Measurements from ENCODE around the gene HIRIP3. TPM values are rescaled to one million over a fixed set of nuclear protein-coding genes. Genes with fewer than 3 reads are reported as not detected.

Gene HIRIP3
- total and polyA plus RNA-seq, 2 experiments from 2014 or later = 10.4 to 18.5 TPM

GRCh38 chr16:29971304-29971703 lies 24.1 kb downstream of the HIRIP3 start:
- Histone ChIP-seq H3F3A (replicated peaks; ENCODE audit: low read depth) (peaks cover 23% of the 10 kb centered on the region; the same call in 1 of the 2 replicates), H3K27me3 (ENCODE audit: insufficient read depth) (peaks cover 16% of the 10 kb centered on the region), H3K4me1 (ENCODE audit: insufficient read depth) (peaks cover 17% of the 10 kb centered on the region), H3K36me3 (ENCODE audit: insufficient read depth) (peaks cover 14% of the 10 kb centered on the region), H3K4me3 (no peak overlapping the region), H3K4me2 (no peak overlapping the region), H3K9me2 (ENCODE audit: insufficient read depth) (peaks cover 4% of the 10 kb centered on the region; the same call in 1 of the 2 replicates), H3K79me2 (replicated peaks; ENCODE audit: insufficient read depth) (peaks cover 23% of the 10 kb centered on the region), H2AFZ (no peak overlapping the region), H3K27ac (ENCODE audit: low read depth) (no peak overlapping the region), H4K20me1 (replicated peaks; ENCODE audit: insufficient read depth) (peaks cover 11% of the 10 kb centered on the region)
- Mint-ChIP-seq H3K27me3 (ENCODE audit: insufficient read depth, low read depth, poor library complexity) (peaks cover 18% of the 10 kb centered on the region), H3K36me3 (ENCODE audit: low read depth) (peaks cover 41% of the 10 kb centered on the region), H3K9me3 (peaks cover 21% of the 10 kb centered on the region), H3K4me1 (peaks cover 17% of the 10 kb centered on the region), H3K27ac (no peak overlapping the region), H3K4me3 (no peak overlapping the region)
- TF ChIP-seq NANOG (IDR thresholded peaks at IDR 0.05; ENCODE audit: borderline replicate concordance) = no peak
- TF ChIP-seq STAT1 (IDR thresholded peaks at IDR 0.05; ENCODE audit: unreplicated experiment) = no peak
- no peak for TF ChIP-seq CTCF (conservative IDR thresholded peaks at IDR 0.05; ENCODE audit: low read depth in 2 of 2)
- TF ChIP-seq, protein P1, sequence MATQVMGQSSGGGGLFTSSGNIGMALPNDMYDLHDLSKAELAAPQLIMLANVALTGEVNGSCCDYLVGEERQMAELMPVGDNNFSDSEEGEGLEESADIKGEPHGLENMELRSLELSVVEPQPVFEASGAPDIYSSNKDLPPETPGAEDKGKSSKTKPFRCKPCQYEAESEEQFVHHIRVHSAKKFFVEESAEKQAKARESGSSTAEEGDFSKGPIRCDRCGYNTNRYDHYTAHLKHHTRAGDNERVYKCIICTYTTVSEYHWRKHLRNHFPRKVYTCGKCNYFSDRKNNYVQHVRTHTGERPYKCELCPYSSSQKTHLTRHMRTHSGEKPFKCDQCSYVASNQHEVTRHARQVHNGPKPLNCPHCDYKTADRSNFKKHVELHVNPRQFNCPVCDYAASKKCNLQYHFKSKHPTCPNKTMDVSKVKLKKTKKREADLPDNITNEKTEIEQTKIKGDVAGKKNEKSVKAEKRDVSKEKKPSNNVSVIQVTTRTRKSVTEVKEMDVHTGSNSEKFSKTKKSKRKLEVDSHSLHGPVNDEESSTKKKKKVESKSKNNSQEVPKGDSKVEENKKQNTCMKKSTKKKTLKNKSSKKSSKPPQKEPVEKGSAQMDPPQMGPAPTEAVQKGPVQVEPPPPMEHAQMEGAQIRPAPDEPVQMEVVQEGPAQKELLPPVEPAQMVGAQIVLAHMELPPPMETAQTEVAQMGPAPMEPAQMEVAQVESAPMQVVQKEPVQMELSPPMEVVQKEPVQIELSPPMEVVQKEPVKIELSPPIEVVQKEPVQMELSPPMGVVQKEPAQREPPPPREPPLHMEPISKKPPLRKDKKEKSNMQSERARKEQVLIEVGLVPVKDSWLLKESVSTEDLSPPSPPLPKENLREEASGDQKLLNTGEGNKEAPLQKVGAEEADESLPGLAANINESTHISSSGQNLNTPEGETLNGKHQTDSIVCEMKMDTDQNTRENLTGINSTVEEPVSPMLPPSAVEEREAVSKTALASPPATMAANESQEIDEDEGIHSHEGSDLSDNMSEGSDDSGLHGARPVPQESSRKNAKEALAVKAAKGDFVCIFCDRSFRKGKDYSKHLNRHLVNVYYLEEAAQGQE (IDR thresholded peaks at IDR 0.05; ENCODE audit: unreplicated experiment) = no peak
- TF ChIP-seq EZH2phosphoT487 (IDR thresholded peaks at IDR 0.05; ENCODE audit: unreplicated experiment) = no peak
- no peak for TF ChIP-seq JUNB (IDR thresholded peaks at IDR 0.05; ENCODE audit: unreplicated experiment)
- no peak for TF ChIP-seq ZNF331 (CRISPR knock-in tag; IDR thresholded peaks at IDR 0.05; ENCODE audit: low read depth)
- no peak for TF ChIP-seq POLR2AphosphoS5 (IDR thresholded peaks at IDR 0.05; ENCODE audit: low read depth)
- no peak for TF ChIP-seq EZH2 (IDR thresholded peaks at IDR 0.05; ENCODE audit: low read depth, unreplicated experiment)
- TF ChIP-seq, protein P2, sequence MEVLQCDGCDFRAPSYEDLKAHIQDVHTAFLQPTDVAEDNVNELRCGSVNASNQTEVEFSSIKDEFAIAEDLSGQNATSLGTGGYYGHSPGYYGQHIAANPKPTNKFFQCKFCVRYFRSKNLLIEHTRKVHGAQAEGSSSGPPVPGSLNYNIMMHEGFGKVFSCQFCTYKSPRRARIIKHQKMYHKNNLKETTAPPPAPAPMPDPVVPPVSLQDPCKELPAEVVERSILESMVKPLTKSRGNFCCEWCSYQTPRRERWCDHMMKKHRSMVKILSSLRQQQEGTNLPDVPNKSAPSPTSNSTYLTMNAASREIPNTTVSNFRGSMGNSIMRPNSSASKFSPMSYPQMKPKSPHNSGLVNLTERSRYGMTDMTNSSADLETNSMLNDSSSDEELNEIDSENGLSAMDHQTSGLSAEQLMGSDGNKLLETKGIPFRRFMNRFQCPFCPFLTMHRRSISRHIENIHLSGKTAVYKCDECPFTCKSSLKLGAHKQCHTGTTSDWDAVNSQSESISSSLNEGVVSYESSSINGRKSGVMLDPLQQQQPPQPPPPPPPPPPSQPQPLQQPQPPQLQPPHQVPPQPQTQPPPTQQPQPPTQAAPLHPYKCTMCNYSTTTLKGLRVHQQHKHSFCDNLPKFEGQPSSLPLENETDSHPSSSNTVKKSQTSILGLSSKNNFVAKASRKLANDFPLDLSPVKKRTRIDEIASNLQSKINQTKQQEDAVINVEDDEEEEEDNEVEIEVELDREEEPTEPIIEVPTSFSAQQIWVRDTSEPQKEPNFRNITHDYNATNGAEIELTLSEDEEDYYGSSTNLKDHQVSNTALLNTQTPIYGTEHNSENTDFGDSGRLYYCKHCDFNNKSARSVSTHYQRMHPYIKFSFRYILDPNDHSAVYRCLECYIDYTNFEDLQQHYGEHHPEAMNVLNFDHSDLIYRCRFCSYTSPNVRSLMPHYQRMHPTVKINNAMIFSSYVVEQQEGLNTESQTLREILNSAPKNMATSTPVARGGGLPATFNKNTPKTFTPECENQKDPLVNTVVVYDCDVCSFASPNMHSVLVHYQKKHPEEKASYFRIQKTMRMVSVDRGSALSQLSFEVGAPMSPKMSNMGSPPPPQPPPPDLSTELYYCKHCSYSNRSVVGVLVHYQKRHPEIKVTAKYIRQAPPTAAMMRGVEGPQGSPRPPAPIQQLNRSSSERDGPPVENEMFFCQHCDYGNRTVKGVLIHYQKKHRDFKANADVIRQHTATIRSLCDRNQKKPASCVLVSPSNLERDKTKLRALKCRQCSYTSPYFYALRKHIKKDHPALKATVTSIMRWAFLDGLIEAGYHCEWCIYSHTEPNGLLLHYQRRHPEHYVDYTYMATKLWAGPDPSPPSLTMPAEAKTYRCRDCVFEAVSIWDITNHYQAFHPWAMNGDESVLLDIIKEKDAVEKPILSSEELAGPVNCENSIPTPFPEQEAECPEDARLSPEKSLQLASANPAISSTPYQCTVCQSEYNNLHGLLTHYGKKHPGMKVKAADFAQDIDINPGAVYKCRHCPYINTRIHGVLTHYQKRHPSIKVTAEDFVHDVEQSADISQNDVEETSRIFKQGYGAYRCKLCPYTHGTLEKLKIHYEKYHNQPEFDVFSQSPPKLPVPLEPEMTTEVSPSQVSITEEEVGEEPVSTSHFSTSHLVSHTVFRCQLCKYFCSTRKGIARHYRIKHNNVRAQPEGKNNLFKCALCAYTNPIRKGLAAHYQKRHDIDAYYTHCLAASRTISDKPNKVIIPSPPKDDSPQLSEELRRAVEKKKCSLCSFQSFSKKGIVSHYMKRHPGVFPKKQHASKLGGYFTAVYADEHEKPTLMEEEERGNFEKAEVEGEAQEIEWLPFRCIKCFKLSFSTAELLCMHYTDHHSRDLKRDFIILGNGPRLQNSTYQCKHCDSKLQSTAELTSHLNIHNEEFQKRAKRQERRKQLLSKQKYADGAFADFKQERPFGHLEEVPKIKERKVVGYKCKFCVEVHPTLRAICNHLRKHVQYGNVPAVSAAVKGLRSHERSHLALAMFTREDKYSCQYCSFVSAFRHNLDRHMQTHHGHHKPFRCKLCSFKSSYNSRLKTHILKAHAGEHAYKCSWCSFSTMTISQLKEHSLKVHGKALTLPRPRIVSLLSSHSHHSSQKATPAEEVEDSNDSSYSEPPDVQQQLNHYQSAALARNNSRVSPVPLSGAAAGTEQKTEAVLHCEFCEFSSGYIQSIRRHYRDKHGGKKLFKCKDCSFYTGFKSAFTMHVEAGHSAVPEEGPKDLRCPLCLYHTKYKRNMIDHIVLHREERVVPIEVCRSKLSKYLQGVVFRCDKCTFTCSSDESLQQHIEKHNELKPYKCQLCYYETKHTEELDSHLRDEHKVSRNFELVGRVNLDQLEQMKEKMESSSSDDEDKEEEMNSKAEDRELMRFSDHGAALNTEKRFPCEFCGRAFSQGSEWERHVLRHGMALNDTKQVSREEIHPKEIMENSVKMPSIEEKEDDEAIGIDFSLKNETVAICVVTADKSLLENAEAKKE (CRISPR knock-in tag; IDR thresholded peaks at IDR 0.05) = no peak
- no peak for TF ChIP-seq CREB1 (CRISPR knock-in tag; IDR thresholded peaks at IDR 0.05; ENCODE audit: low read depth)
- TF ChIP-seq ZNF114 (CRISPR knock-in tag; IDR thresholded peaks at IDR 0.05) = no peak
- TF ChIP-seq, protein P3, sequence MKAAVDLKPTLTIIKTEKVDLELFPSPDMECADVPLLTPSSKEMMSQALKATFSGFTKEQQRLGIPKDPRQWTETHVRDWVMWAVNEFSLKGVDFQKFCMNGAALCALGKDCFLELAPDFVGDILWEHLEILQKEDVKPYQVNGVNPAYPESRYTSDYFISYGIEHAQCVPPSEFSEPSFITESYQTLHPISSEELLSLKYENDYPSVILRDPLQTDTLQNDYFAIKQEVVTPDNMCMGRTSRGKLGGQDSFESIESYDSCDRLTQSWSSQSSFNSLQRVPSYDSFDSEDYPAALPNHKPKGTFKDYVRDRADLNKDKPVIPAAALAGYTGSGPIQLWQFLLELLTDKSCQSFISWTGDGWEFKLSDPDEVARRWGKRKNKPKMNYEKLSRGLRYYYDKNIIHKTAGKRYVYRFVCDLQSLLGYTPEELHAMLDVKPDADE (IDR thresholded peaks at IDR 0.05) = no peak
- ATAC-seq (no peak), DNase-seq (ENCODE audit: low spot score) (no peak)

All from GM23338 (cell line).